ENCODE data around the gene ULK3.

The ULK3 gene

GRCh38 chr15:74872702-74873035 is 29.7 kb upstream of the ULK3 start:
- TF ChIP-seq GATA3 (IDR thresholded peaks at IDR 0.05; ENCODE audit: low read depth, low read length) = no peak
- no peak for TF ChIP-seq GATA2 (IDR thresholded peaks at IDR 0.05; ENCODE audit: low read depth, low read length)

- TF ChIP-seq GATA2 (IDR thresholded peaks at IDR 0.05; ENCODE audit: low read depth, low read length) = no peak
- TF ChIP-seq GATA3 (IDR thresholded peaks at IDR 0.05; ENCODE audit: low read depth, low read length) = no peak
Observed at GRCh38 chr15:74870436-74871215, 27.7 kb upstream of the ULK3 start.

- TF ChIP-seq GATA3 (IDR thresholded peaks at IDR 0.05; ENCODE audit: low read depth, low read length) = no peak
- TF ChIP-seq GATA2 (IDR thresholded peaks at IDR 0.05; ENCODE audit: low read depth, low read length) = no peak
Observed at GRCh38 chr15:74869726-74870407, 26.9 kb upstream of the ULK3 start.

- TF ChIP-seq GATA2 (IDR thresholded peaks at IDR 0.05; ENCODE audit: low read depth, low read length) = no peak
- no peak for TF ChIP-seq GATA3 (IDR thresholded peaks at IDR 0.05; ENCODE audit: low read depth, low read length)
Observed at GRCh38 chr15:74869372-74869725, 26.4 kb upstream of the ULK3 start.

GRCh38 chr15:74868059-74868458 is 25.1 kb upstream of the ULK3 start:
- TF ChIP-seq GATA3 (IDR thresholded peaks at IDR 0.05; ENCODE audit: low read depth, low read length) = no peak
- TF ChIP-seq GATA2 (IDR thresholded peaks at IDR 0.05; ENCODE audit: low read depth, low read length) = no peak

- TF ChIP-seq GATA3 (IDR thresholded peaks at IDR 0.05; ENCODE audit: low read depth, low read length) (no peak), GATA2 (IDR thresholded peaks at IDR 0.05; ENCODE audit: low read depth, low read length) (no peak)
Observed at GRCh38 chr15:74867466-74868038, 24.6 kb upstream of the ULK3 start.

- TF ChIP-seq GATA3 (IDR thresholded peaks at IDR 0.05; ENCODE audit: low read depth, low read length) = no peak
- TF ChIP-seq GATA2 (IDR thresholded peaks at IDR 0.05; ENCODE audit: low read depth, low read length) = no peak
Observed at GRCh38 chr15:74866090-74866489, 23.1 kb upstream of the ULK3 start.

- TF ChIP-seq GATA2 (IDR thresholded peaks at IDR 0.05; ENCODE audit: low read depth, low read length) (no peak), GATA3 (IDR thresholded peaks at IDR 0.05; ENCODE audit: low read depth, low read length) (no peak)
Observed at GRCh38 chr15:74865316-74865715, 22.4 kb upstream of the ULK3 start.

- TF ChIP-seq GATA3 (IDR thresholded peaks at IDR 0.05; ENCODE audit: low read depth, low read length) (no peak), GATA2 (IDR thresholded peaks at IDR 0.05; ENCODE audit: low read depth, low read length) (no peak)
Observed at GRCh38 chr15:74864296-74864695, 21.3 kb upstream of the ULK3 start.

GRCh38 chr15:74863239-74864056 is 20.5 kb upstream of the ULK3 start:
- TF ChIP-seq GATA3 (IDR thresholded peaks at IDR 0.05; ENCODE audit: low read depth, low read length) (no peak), GATA2 (IDR thresholded peaks at IDR 0.05; ENCODE audit: low read depth, low read length) (no peak)

GRCh38 chr15:74858369-74858740 is 15.4 kb upstream of the ULK3 start:
- TF ChIP-seq GATA2 (IDR thresholded peaks at IDR 0.05; ENCODE audit: low read depth, low read length) = no peak
- TF ChIP-seq GATA3 (IDR thresholded peaks at IDR 0.05; ENCODE audit: low read depth, low read length) = no peak

- TF ChIP-seq GATA3 (IDR thresholded peaks at IDR 0.05; ENCODE audit: low read depth, low read length) (no peak), GATA2 (IDR thresholded peaks at IDR 0.05; ENCODE audit: low read depth, low read length) (no peak)
Observed at GRCh38 chr15:74857671-74858368, 14.9 kb upstream of the ULK3 start.

- TF ChIP-seq GATA3 (IDR thresholded peaks at IDR 0.05; ENCODE audit: low read depth, low read length) (no peak), GATA2 (IDR thresholded peaks at IDR 0.05; ENCODE audit: low read depth, low read length) (peak; percentile 38; the same call in 1 of the 2 replicates)
Observed at GRCh38 chr15:74857082-74857655, 14.2 kb upstream of the ULK3 start.

Data from SH-SY5Y (cell line).